Right lobe of liver (tissue), 6 donors: ENCODE results near the gene KLF2. TPM values are rescaled to one million over a fixed set of nuclear protein-coding genes. Genes with fewer than 3 reads are reported as not detected.

Experiments used
- ATAC-seq, 4 donors: fragments of 200-7000 bp; cut with Tn5 transposase; one replicate each; pipeline ENCODE4 v1.9.1; 2020; ENCODE audit warnings: mild to moderate bottlenecking in 4 of 4, moderate library complexity in 4 of 4
- DNase-seq, 3 donors: peaks; one replicate each; pipeline ENCODE4 v3.0.0-alpha.2; 2020
- H3K27ac ChIP-seq, 3 donors: fragments of 200-600 bp; one replicate each; pipeline ENCODE4 v1.8.0; 2022
- H3K27me3 ChIP-seq, 2 donors: fragments of 200-600 bp; one replicate each; pipeline ENCODE4 v1.8.0; 2022
- H3K36me3 ChIP-seq, 4 donors: fragments of 200-600 bp; sonication (generic) in 1 of 4; one replicate each; pipeline versions ENCODE4 v1.5.1 to v1.8.0; 2017 to 2022; ENCODE audit warnings: control low read depth in 1 of 4
- H3K4me1 ChIP-seq, 4 donors: fragments of 200-600 bp; sonication (generic) in 1 of 4; one replicate each; pipeline versions ENCODE4 v1.5.1 to v1.8.0; 2017 to 2022; ENCODE audit warnings: control low read depth in 1 of 4
- H3K4me3 ChIP-seq, 3 donors: fragments of 200-600 bp; one replicate each; pipeline ENCODE4 v1.8.0; 2022
- H3K9me3 ChIP-seq, 4 donors: fragments of 200-600 bp; sonication (generic) in 1 of 4; one replicate each; pipeline versions ENCODE4 v1.5.1 to v1.8.0; 2017 to 2022; ENCODE audit warnings: control low read depth in 1 of 4
- POLR2A ChIP-seq: fragments of 450-650 bp; IDR thresholded peaks from one replicate; pipeline ENCODE4 v1.6.1; 2017; ENCODE audit warnings: antibody characterized with exemption, mild to moderate bottlenecking
- WGBS: methylation state at CpG from one replicate; pipeline ENCODE4 v1.1.6; 2018; ENCODE audit warnings: low coverage, low lambda C conversion rate; ENCODE audit not compliant: insufficient coverage; ENCODE audit errors: missing lambda C conversion rate; 5-methylcytosine and 5-hydroxymethylcytosine counted together
- intact Hi-C, 2 donors: fragments of 100-400 bp; cut with DNase I; formaldehyde crosslinking; loops; one replicate each; pipeline versions ENCODE4 v1.11.2 to v1.14.1; 2022
- total RNA-seq, 6 experiments: library from RNA; depleted of rRNA in 2 of 6; stranded (reverse); fragments of >200 nt in 2 of 6; fragmentation: NEBNext Ultra II Directional in 3 of 6; extraction: Animal tissue kit (Norgen Biotek cat#: 25700) in 3 of 6; gene quantifications; one replicate each; pipeline versions ENCODE4 v1.1.0 to v1.2.4, GENCODE V29; 2016 to 2023
- TF ChIP-seq, protein P1 (sequence below), 4 donors: fragments of 200-600 bp in 3 of 4; fragments of 450-650 bp in 1 of 4; IDR thresholded peaks; one replicate each; pipeline versions ENCODE4 v1.5.1 to v1.8.0; 2016 to 2022; ENCODE audit warnings: antibody characterized with exemption in 4 of 4, mild to moderate bottlenecking in 2 of 4
- donor health status: DM: no; HTN: yes; CAD: no.
- donor health status: DM: no; HTN: no; CAD: no.
- donor health status: DM: no; HTN: no; CAD: no.
- donor health status: DM: no; HTN: yes; CAD: no.
- donor health status: DM: no; HTN: yes; CAD: no.

The KLF2 gene
- total RNA-seq, 6 experiments from 2014 or later = 3.7 to 10.1 (median 4.8) TPM

GRCh38 chr19:16319481-16319880 lies 5.1 kb upstream of the KLF2 start:
- Histone ChIP-seq H3K27me3 (no peaks in the 10 kb centered on the region), H3K4me1 (no peaks in the 10 kb centered on the region), H3K9me3 (no peaks in the 10 kb centered on the region), H3K36me3 (no peaks in the 10 kb centered on the region), H3K27ac (no peak overlapping the region), H3K4me3 (no peak overlapping the region)
- TF ChIP-seq POLR2A = no peak
- no peak for DNase-seq
- intact Hi-C loops = no loop called here
- ATAC-seq = no peak
- WGBS = 58% methylated on average over 4 of the region's 7 CpGs

DNA sequence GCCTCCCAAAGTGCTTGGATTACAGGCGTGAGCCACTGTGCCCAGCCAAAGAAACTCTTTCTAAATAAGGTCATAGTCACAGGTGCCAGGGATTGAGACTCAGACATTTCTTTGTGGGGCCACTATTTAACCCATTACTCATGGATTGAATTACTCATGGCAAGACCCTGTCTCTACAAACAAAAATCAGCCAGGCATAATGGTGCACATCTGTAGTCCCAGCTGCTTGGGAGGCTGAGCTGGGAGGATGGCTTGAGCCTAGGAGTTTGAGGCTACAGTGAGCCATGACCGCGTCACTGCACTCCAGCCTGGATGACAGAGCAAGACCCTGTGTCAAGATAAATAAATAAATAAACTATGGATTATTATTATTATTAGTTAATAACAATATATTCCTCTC lies 3.6 kb upstream of the KLF2 start:
- DNase-seq (no peak), ATAC-seq (no peak)
- Histone ChIP-seq H3K4me3 (no peak overlapping the region), H3K4me1 (no peaks in the 10 kb centered on the region), H3K9me3 (no peaks in the 10 kb centered on the region), H3K27me3 (no peaks in the 10 kb centered on the region), H3K36me3 (no peaks in the 10 kb centered on the region), H3K27ac (no peak overlapping the region)
- intact Hi-C loops = no loop called here
- WGBS = 100% methylated on average over 2 of the region's 3 CpGs
- TF ChIP-seq, protein P1, sequence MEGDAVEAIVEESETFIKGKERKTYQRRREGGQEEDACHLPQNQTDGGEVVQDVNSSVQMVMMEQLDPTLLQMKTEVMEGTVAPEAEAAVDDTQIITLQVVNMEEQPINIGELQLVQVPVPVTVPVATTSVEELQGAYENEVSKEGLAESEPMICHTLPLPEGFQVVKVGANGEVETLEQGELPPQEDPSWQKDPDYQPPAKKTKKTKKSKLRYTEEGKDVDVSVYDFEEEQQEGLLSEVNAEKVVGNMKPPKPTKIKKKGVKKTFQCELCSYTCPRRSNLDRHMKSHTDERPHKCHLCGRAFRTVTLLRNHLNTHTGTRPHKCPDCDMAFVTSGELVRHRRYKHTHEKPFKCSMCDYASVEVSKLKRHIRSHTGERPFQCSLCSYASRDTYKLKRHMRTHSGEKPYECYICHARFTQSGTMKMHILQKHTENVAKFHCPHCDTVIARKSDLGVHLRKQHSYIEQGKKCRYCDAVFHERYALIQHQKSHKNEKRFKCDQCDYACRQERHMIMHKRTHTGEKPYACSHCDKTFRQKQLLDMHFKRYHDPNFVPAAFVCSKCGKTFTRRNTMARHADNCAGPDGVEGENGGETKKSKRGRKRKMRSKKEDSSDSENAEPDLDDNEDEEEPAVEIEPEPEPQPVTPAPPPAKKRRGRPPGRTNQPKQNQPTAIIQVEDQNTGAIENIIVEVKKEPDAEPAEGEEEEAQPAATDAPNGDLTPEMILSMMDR (IDR thresholded peaks at IDR 0.05) = no peak
- TF ChIP-seq POLR2A = no peak

DNA sequence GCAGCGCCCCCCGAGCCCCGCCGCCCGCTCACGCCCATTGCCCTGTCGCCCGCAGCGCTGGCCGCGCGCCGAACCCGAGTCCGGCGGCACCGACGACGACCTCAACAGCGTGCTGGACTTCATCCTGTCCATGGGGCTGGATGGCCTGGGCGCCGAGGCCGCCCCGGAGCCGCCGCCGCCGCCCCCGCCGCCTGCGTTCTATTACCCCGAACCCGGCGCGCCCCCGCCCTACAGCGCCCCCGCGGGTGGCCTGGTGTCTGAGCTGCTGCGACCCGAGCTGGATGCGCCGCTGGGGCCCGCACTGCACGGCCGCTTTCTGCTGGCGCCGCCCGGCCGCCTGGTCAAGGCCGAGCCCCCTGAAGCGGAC lies 518 bp downstream of the KLF2 start:
- intact Hi-C loops = no loop called here
- ATAC-seq = peak; percentile 1 to 18 (median 10)

GRCh38 chr19:16325641-16326400 lies 1.2 kb downstream of the KLF2 start:
- no peaks in the 10 kb centered on the region for H3K4me1 ChIP-seq
- H3K36me3 ChIP-seq = peaks cover 0 to 8% (median 1%) of the 10 kb centered on the region in 4 donors
- ATAC-seq (no peak), DNase-seq (peak; percentile 42 to 69 (median 56))
- H3K9me3 ChIP-seq = no peaks in the 10 kb centered on the region
- TF ChIP-seq POLR2A = no peak
- TF ChIP-seq, protein P1 (IDR thresholded peaks at IDR 0.05) = no peak
- intact Hi-C loops = no loop called here
- WGBS = 38% methylated on average over 24 of the region's 82 CpGs
- peak overlapping the region; percentile 46 to 64 (median 50) for H3K4me3 ChIP-seq
- peak overlapping the region; percentile 15 to 74 (median 72) for H3K27ac ChIP-seq
- no peaks in the 10 kb centered on the region for H3K27me3 ChIP-seq

More for the DNA sequence above, 518 bp downstream of the KLF2 start:
- H3K36me3 ChIP-seq = peaks cover 0 to 8% (median 1%) of the 10 kb centered on the region in 4 donors
- no peak for TF ChIP-seq POLR2A
- TF ChIP-seq, protein P1 (IDR thresholded peaks at IDR 0.05) = peak in 3 of 4 donors; percentile 10 to 23 (median 11)
- peak overlapping the region; percentile 64 to 65 (median 65) for H3K4me3 ChIP-seq
- peak in 2 of 3 donors; percentile 66 to 67 for DNase-seq
- no peaks in the 10 kb centered on the region for H3K27me3 ChIP-seq
- no peaks in the 10 kb centered on the region for H3K4me1 ChIP-seq
- no peaks in the 10 kb centered on the region for H3K9me3 ChIP-seq
- no CpG with 5 or more reads among the region's 52 CpGs for WGBS
- H3K27ac ChIP-seq = peak overlapping the region; percentile 74 to 92 (median 83)

- 68% methylated on average over 12 of the region's 58 CpGs for WGBS
- Histone ChIP-seq H3K27ac (peak overlapping the region; percentile 15 to 74 (median 72)), H3K4me3 (peak overlapping the region; percentile 46 to 64 (median 50)), H3K27me3 (no peaks in the 10 kb centered on the region), H3K36me3 (peaks cover 0 to 8% (median 1%) of the 10 kb centered on the region in 4 donors), H3K4me1 (no peaks in the 10 kb centered on the region), H3K9me3 (no peaks in the 10 kb centered on the region)
- no peak for TF ChIP-seq POLR2A
- TF ChIP-seq, protein P1 (IDR thresholded peaks at IDR 0.05) = no peak
- DNase-seq (peak; percentile 40 to 65 (median 59)), ATAC-seq (no peak)
- intact Hi-C loops = no loop called here
Observed at GRCh38 chr19:16326401-16327168, 2.0 kb downstream of the KLF2 start.
